SK-N-SH (cell line): ENCODE results near the gene PLCG1. TPM values are rescaled to one million over a fixed set of nuclear protein-coding genes. Genes with fewer than 3 reads are reported as not detected.

ENCODE experiments used
- CTCF ChIA-PET: fragments of 300-600, 350-600 bp; formaldehyde crosslinking; extraction: SDS; loops from one replicate; lab custom pipeline; 2021; lab: Yijun Ruan, JAX
- POLR2A ChIA-PET: fragments of 350-600 bp; sonication (Branson Sonifier 250); formaldehyde crosslinking; extraction: SDS; loops from one replicate; lab custom pipeline; 2020; ENCODE audit warnings: antibody characterized with exemption, inconsistent platforms; lab: Yijun Ruan, JAX
- DNase-seq: peaks from one replicate; pipeline ENCODE4 v3.0.0; 2012
- H2AFZ ChIP-seq: fragments of 200-600 bp; sonication (generic); 2 replicates; pipeline ENCODE4 v1.8.1; 2016; ENCODE audit warnings: antibody characterized with exemption, mild to moderate bottlenecking, low read depth
- H3F3A ChIP-seq: fragments of 200-600 bp; sonication (generic); replicated peaks from 2 replicates; pipeline ENCODE3; 2016; ENCODE audit warnings: antibody characterized with exemption, mild to moderate bottlenecking; ENCODE audit not compliant: insufficient read depth
- H3K27ac ChIP-seq, 2 experiments: fragments of 200-500 bp in 1 of 2; fragments of 200-600 bp in 1 of 2; sonication (Bioruptor generic) in 1 of 2; sonication (generic), shearing (Covaris generic) in 1 of 2; 2 replicates each; pipeline versions ENCODE4 v1.5.1 to v1.6.1; 2014 to 2016; ENCODE audit warnings: low read depth in 2 of 2, inconsistent platforms in 1 of 2, low read length in 1 of 2, mild to moderate bottlenecking in 1 of 2, mixed read lengths in 1 of 2
- H3K27me3 ChIP-seq: fragments of 200-600 bp; sonication (generic), shearing (Covaris generic); 2 replicates; pipeline ENCODE4 v1.6.1; 2016; ENCODE audit warnings: mixed run types; ENCODE audit not compliant: insufficient read depth
- H3K36me3 ChIP-seq, 2 experiments: fragments of 200-500 bp in 1 of 2; fragments of 200-600 bp in 1 of 2; sonication (Bioruptor generic) in 1 of 2; sonication (generic) in 1 of 2; replicated peaks in 1 of 2; 2 replicates each; pipeline versions ENCODE3 to v1.5.1; 2014 to 2016; ENCODE audit warnings: low read length in 1 of 2, mild to moderate bottlenecking in 1 of 2; ENCODE audit not compliant: insufficient read depth in 2 of 2, control insufficient read depth in 1 of 2
- H3K4me1 ChIP-seq, 2 experiments: fragments of 200-500 bp in 1 of 2; fragments of 200-600 bp in 1 of 2; sonication (Bioruptor generic) in 1 of 2; sonication (generic), shearing (Covaris generic) in 1 of 2; 2 replicates each; pipeline versions ENCODE4 v1.5.1 to v1.6.1; 2014 to 2016; ENCODE audit warnings: low read depth in 1 of 2, low read length in 1 of 2, mixed run types in 1 of 2; ENCODE audit not compliant: insufficient read depth in 2 of 2, control insufficient read depth in 1 of 2
- H3K4me2 ChIP-seq: fragments of 200-600 bp; sonication (generic), shearing (Covaris generic); 2 replicates; pipeline ENCODE4 v1.6.1; 2017; ENCODE audit warnings: mixed run types
- H3K4me3 ChIP-seq, 2 experiments: fragments of 200-500 bp in 1 of 2; fragments of 200-600 bp in 1 of 2; sonication (Bioruptor generic) in 1 of 2; sonication (generic), shearing (Covaris generic) in 1 of 2; 2 replicates each; pipeline versions ENCODE4 v1.5.1 to v1.8.1; 2014 to 2016; ENCODE audit warnings: low read depth in 2 of 2, inconsistent platforms in 1 of 2, low read length in 1 of 2, mild to moderate bottlenecking in 1 of 2, mixed read lengths in 1 of 2, moderate library complexity in 1 of 2
- H3K79me2 ChIP-seq: fragments of 200-600 bp; sonication (generic); 2 replicates; pipeline ENCODE4 v1.8.1; 2017; ENCODE audit warnings: mild to moderate bottlenecking; ENCODE audit not compliant: insufficient read depth
- H3K9ac ChIP-seq: fragments of 200-600 bp; sonication (generic); 2 replicates; pipeline ENCODE4 v1.6.1; 2017; ENCODE audit warnings: mixed run types
- H3K9me2 ChIP-seq: fragments of 200-600 bp; sonication (generic); 2 replicates; pipeline ENCODE4 v1.6.1; 2017; ENCODE audit warnings: mixed run types
- H3K9me3 ChIP-seq: fragments of 200-600 bp; sonication (generic); 2 replicates; pipeline ENCODE4 v1.6.1; 2017; ENCODE audit warnings: mixed run types, mild to moderate bottlenecking, moderate library complexity
- H4K20me1 ChIP-seq: fragments of 200-600 bp; sonication (generic); 2 replicates; pipeline ENCODE4 v1.6.1; 2017; ENCODE audit warnings: mild to moderate bottlenecking, mixed run types; ENCODE audit not compliant: insufficient read depth
- CTCF ChIP-seq: fragments of 200-600 bp; sonication (generic); IDR thresholded peaks from 2 replicates; pipeline ENCODE4 v1.6.1; 2017; ENCODE audit warnings: antibody characterized with exemption, mild to moderate bottlenecking, moderate library complexity
- GABPA ChIP-seq: IDR thresholded peaks from 2 replicates; pipeline ENCODE4 v1.4.0; 2012; ENCODE audit warnings: low read depth, mild to moderate bottlenecking
- IRF3 ChIP-seq: fragments of 150-350 bp; IDR thresholded peaks from 2 replicates; pipeline ENCODE4 v1.6.1; 2016; ENCODE audit warnings: mild to moderate bottlenecking, low read depth, low read length
- JUND ChIP-seq: IDR thresholded peaks from 2 replicates; pipeline ENCODE4 v1.4.0; 2012
- MEF2A ChIP-seq: IDR thresholded peaks from 2 replicates; pipeline ENCODE4 v1.4.0; 2012; ENCODE audit warnings: low read depth, borderline replicate concordance
- MXI1 ChIP-seq: IDR thresholded peaks from 2 replicates; pipeline ENCODE4 v1.6.1; 2012; ENCODE audit warnings: mild to moderate bottlenecking, low read depth, low read length, improper control_type of control experiment
- NFIC ChIP-seq: IDR thresholded peaks from 2 replicates; pipeline ENCODE4 v1.4.0; 2012; ENCODE audit warnings: borderline replicate concordance
- RCOR1 ChIP-seq: fragments of 150-350 bp; IDR thresholded peaks from 2 replicates; pipeline ENCODE4 v1.6.1; 2017; ENCODE audit warnings: antibody characterized with exemption, low read length
- RFX5 ChIP-seq: IDR thresholded peaks from 2 replicates; pipeline ENCODE4 v1.6.1; 2012; ENCODE audit warnings: mild to moderate bottlenecking, improper control_type of control experiment, low read length
- TAF1 ChIP-seq: IDR thresholded peaks from 2 replicates; pipeline ENCODE4 v1.6.1; 2012; ENCODE audit warnings: low read depth, mild to moderate bottlenecking, low read length, moderate library complexity, borderline replicate concordance
- TCF12 ChIP-seq: IDR thresholded peaks from 2 replicates; pipeline ENCODE4 v1.4.0; 2012
- WGBS: methylation state at CpG from one replicate; pipeline ENCODE4 v1.1.6; 2017; ENCODE audit warnings: low lambda C conversion rate; 5-methylcytosine and 5-hydroxymethylcytosine counted together
- polyA plus RNA-seq, 3 experiments: library from polyadenylated mRNA; depleted of rRNA; stranded (reverse); fragments of >200 nt; gene quantifications; 2 replicates each; pipeline ENCODE4 v1.2.3, GENCODE V29; 2012

PLCG1 gene
- polyA plus RNA-seq, 1 of the 3 experiments (the other 2 are of a cell fraction): 81.4 TPM

- Histone ChIP-seq H3K36me3 (no peaks in the 10 kb centered on the region), H3K4me3 (no peak overlapping the region), H3K79me2 (peaks cover 100% of the 10 kb centered on the region), H3K9me3 (no peaks in the 10 kb centered on the region), H3K4me1 (peaks cover 10 to 42% of the 10 kb centered on the region in 2 experiments; a peak in 2 of 4 replicates), H3K27ac (no peak overlapping the region), H3K9me2 (no peaks in the 10 kb centered on the region), H4K20me1 (peaks cover 100% of the 10 kb centered on the region), H2AFZ (no peak overlapping the region), H3K27me3 (no peaks in the 10 kb centered on the region), H3K4me2 (no peak overlapping the region), H3F3A (no peaks in the 10 kb centered on the region), H3K9ac (no peak overlapping the region)
- POLR2A ChIA-PET: no interaction called here
- TF ChIP-seq MEF2A: no peak
- TF ChIP-seq JUND: no peak
- TF ChIP-seq RFX5: no peak
- no peak for TF ChIP-seq TAF1
- no peak for DNase-seq
- CTCF ChIA-PET: interaction anchor here (0.8 to 2.5 kb wide), 6 partner anchors 10 to 189 kb away, joined by 3 to 15 read pairs (median 3); no protein-coding TSS in a partner anchor
- WGBS: 92% methylated on average over 5 of the region's 5 CpGs
These were observed 14.9 kb downstream of the PLCG1 start for GRCh38 chr20:41152108-41152757.

GRCh38 chr20:41154436-41155176 lies 17.3 kb downstream of the PLCG1 start:
- peak overlapping the region in 1 of 2 experiments; percentile 51; a peak in 1 of 4 replicates for H3K27ac ChIP-seq
- no peak overlapping the region for H3K4me2 ChIP-seq
- peaks cover 100% of the 10 kb centered on the region for H3K79me2 ChIP-seq
- POLR2A ChIA-PET: no interaction called here
- peaks cover 100% of the 10 kb centered on the region for H4K20me1 ChIP-seq
- H3K9ac ChIP-seq: no peak overlapping the region
- H3K36me3 ChIP-seq: peaks cover 0 to 3% of the 10 kb centered on the region in 2 experiments
- H3K9me3 ChIP-seq: no peaks in the 10 kb centered on the region
- no peaks in the 10 kb centered on the region for H3K27me3 ChIP-seq
- no peaks in the 10 kb centered on the region for H3K9me2 ChIP-seq
- 86% methylated on average over 7 of the region's 8 CpGs for WGBS
- H2AFZ ChIP-seq: no peak overlapping the region
- no peaks in the 10 kb centered on the region for H3F3A ChIP-seq
- DNase-seq: no peak
- no peak overlapping the region for H3K4me3 ChIP-seq
- H3K4me1 ChIP-seq: peaks cover 9 to 37% of the 10 kb centered on the region in 2 experiments; a peak in 2 of 4 replicates
- TF ChIP-seq TAF1 (no peak), NFIC (no peak), CTCF (no peak)
- CTCF ChIA-PET: interaction anchor here (0.6 to 9.8 kb wide), 8 partner anchors 12 to 192 kb away, joined by 3 to 67 read pairs (median 4); partner anchors contain the start of gene LPIN3

- no peaks in the 10 kb centered on the region for H3K9me2 ChIP-seq
- ChIA-PET POLR2A (no interaction called here), CTCF (interaction anchor here (0.9 to 9.8 kb wide), 7 partner anchors 12 to 192 kb away, joined by 3 to 67 read pairs (median 4); partner anchors contain the start of gene LPIN3)
- H2AFZ ChIP-seq: no peak overlapping the region
- H3F3A ChIP-seq: no peaks in the 10 kb centered on the region
- peaks cover 2 to 37% of the 10 kb centered on the region in 2 experiments; a peak in 2 of 4 replicates for H3K4me1 ChIP-seq
- no peak overlapping the region for H3K4me3 ChIP-seq
- no peaks in the 10 kb centered on the region for H3K27me3 ChIP-seq
- H3K9me3 ChIP-seq: no peaks in the 10 kb centered on the region
- H3K4me2 ChIP-seq: no peak overlapping the region
- WGBS: 96% methylated on average over 6 of the region's 7 CpGs
- H3K36me3 ChIP-seq: peaks cover 0 to 9% of the 10 kb centered on the region in 2 experiments
- H4K20me1 ChIP-seq: peaks cover 99% of the 10 kb centered on the region
- H3K79me2 ChIP-seq: peaks cover 98% of the 10 kb centered on the region
- no peak overlapping the region for H3K9ac ChIP-seq
- DNase-seq: no peak
- no peak overlapping the region for H3K27ac ChIP-seq
- TF ChIP-seq MXI1: no peak
- TF ChIP-seq GABPA: no peak
- TF ChIP-seq RCOR1: no peak
- TF ChIP-seq NFIC: no peak
- TF ChIP-seq TCF12: no peak
- no peak for TF ChIP-seq IRF3
- TF ChIP-seq CTCF: no peak
These were observed 17.9 kb downstream of the PLCG1 start for GRCh38 chr20:41155261-41155660.
